Gastrocnemius medialis (tissue), 4 donors: ENCODE measurements around the gene CRTC2.

Experiments used
- CTCF ChIP-seq, 5 experiments: fragments of 450-650 bp in 3 of 5; fragments of 200-600 bp in 2 of 5; sonication (generic) in 2 of 5; IDR thresholded peaks in 4 of 5; conservative IDR thresholded peaks in 1 of 5; 1 replicate in 4 of 5; 2 replicates in 1 of 5; pipeline ENCODE4 v1.5.1; 2016 to 2019; ENCODE audit warnings: antibody characterized with exemption in 5 of 5, mild to moderate bottlenecking in 3 of 5, moderate library complexity in 3 of 5
- POLR2A ChIP-seq, 2 donors: fragments of 450-650 bp; IDR thresholded peaks; one replicate each; pipeline ENCODE4 v1.6.1; 2017; ENCODE audit warnings: antibody characterized with exemption in 2 of 2, mild to moderate bottlenecking in 2 of 2, moderate library complexity in 2 of 2

- no peak for TF ChIP-seq CTCF (IDR thresholded peaks at IDR 0.05 in 4 of 5, conservative IDR thresholded peaks at IDR 0.05 in 1 of 5)
- TF ChIP-seq POLR2A (IDR thresholded peaks at IDR 0.05): no peak
These were observed 13.6 kb downstream of the CRTC2 start for GRCh38 chr1:153944827-153945117.
